Sigmoid colon (tissue), 3 donors: ENCODE measurements around the gene AJM1.

Experiments used
- POLR2A ChIP-seq, 2 donors: fragments of 450-650 bp; IDR thresholded peaks; one replicate each; pipeline ENCODE4 v1.6.1; 2016; ENCODE audit warnings: antibody characterized with exemption in 2 of 2, mild to moderate bottlenecking in 2 of 2, moderate library complexity in 2 of 2
- TF ChIP-seq, protein P1 (sequence below), 4 experiments: fragments of 450-650 bp in 3 of 4; fragments of 200-600 bp in 1 of 4; IDR thresholded peaks; one replicate each; pipeline ENCODE4 v1.5.1; 2016 to 2019; ENCODE audit warnings: antibody characterized with exemption in 4 of 4, mild to moderate bottlenecking in 3 of 4, moderate library complexity in 2 of 4

DNA sequence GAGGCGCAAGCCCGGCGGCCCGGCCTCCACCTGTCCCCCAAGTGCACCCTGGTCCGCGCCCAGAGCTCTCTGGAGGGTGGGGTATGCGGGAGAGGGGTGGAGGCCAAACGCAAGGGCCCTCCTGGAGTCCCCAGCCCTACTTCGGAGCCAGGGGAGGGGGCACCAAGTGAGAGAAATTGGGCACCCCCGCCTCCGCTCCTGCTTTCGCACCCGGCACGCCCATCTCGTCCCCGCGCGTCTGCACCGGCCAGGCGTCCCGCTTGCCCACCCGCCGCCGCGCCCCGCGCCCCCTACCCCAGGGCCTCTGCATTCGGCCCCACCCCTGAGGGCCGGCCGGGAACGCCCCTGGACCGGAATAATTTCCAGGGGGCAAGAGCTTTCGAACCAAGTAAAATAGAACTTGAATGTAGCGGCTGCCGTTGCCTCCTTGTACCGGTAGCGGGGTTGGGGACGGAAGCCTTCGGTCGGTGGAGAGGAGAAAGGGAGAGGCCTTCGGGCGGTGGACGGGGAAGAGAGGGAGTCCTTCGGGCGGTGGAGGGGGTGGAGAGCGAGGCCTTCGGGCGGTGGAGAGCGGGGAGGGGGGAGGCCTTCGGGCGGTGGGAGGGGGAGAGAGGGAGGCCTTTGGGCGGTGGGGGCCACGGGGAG, 6.2 kb downstream of the AJM1 start:
- TF ChIP-seq POLR2A (IDR thresholded peaks at IDR 0.05): no peak
- TF ChIP-seq, protein P1, sequence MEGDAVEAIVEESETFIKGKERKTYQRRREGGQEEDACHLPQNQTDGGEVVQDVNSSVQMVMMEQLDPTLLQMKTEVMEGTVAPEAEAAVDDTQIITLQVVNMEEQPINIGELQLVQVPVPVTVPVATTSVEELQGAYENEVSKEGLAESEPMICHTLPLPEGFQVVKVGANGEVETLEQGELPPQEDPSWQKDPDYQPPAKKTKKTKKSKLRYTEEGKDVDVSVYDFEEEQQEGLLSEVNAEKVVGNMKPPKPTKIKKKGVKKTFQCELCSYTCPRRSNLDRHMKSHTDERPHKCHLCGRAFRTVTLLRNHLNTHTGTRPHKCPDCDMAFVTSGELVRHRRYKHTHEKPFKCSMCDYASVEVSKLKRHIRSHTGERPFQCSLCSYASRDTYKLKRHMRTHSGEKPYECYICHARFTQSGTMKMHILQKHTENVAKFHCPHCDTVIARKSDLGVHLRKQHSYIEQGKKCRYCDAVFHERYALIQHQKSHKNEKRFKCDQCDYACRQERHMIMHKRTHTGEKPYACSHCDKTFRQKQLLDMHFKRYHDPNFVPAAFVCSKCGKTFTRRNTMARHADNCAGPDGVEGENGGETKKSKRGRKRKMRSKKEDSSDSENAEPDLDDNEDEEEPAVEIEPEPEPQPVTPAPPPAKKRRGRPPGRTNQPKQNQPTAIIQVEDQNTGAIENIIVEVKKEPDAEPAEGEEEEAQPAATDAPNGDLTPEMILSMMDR (IDR thresholded peaks at IDR 0.05): no peak
